ENCODE results near the gene OR51G2. TPM values are rescaled to one million over a fixed set of nuclear protein-coding genes. Genes with fewer than 3 reads are reported as not detected.

Gene OR51G2, protein sequence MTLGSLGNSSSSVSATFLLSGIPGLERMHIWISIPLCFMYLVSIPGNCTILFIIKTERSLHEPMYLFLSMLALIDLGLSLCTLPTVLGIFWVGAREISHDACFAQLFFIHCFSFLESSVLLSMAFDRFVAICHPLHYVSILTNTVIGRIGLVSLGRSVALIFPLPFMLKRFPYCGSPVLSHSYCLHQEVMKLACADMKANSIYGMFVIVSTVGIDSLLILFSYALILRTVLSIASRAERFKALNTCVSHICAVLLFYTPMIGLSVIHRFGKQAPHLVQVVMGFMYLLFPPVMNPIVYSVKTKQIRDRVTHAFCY
- total RNA-seq = not detected in 2 replicates

GRCh38 chr11:4919250-4919649 is at the start of gene OR51G2:
Gene OR51G2 (minus strand): TSS chr11:4919350. CDS start chr11:4915663, 3,687 bp downstream.

GRCh38 chr11:4955613-4956012 is 36.5 kb upstream of the OR51G2 start, which contains the start of gene OR51A2:
Gene OR51A2 (minus strand): TSS chr11:4955713. CDS start chr11:4955713, 0 bp downstream.

GRCh38 chr11:4947505-4947904 is 28.4 kb upstream of the OR51G2 start, which contains the start of gene OR51A4:
Gene OR51A4 (minus strand): TSS chr11:4947605. CDS start chr11:4947100, 505 bp downstream.

DNA sequence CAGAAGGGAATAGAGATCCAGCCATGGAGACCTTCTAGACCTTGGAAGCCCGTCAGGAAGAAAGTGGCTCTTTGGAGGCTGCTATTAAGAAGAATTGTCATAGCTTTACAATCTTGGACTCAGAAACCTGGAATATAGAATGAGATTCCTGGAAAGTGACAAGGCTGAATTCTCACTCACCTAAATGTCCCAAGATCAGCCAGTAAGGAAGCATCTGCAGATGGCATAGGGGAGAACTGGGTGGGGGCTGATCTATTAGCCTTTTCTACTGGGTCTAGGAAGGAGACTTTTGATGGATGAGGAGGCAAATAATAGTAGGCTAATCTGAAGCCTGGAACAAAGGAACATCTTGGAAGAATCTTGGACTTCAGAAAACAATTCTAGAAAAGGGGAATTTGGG is 5.1 kb upstream of the OR51G2 start, which contains the start of gene OR51G1:
OR51G1 (minus strand) TSS at position 101 of the 400 bp plus-strand sequence; CDS start at position 101, 0 bp downstream.

GRCh38 chr11:4903484-4903883 is 15.7 kb downstream of the OR51G2 start, which contains the start of gene OR51A7:
Gene OR51A7 (plus strand): TSS chr11:4903783. CDS start chr11:4907370, 3,587 bp downstream.

DNA sequence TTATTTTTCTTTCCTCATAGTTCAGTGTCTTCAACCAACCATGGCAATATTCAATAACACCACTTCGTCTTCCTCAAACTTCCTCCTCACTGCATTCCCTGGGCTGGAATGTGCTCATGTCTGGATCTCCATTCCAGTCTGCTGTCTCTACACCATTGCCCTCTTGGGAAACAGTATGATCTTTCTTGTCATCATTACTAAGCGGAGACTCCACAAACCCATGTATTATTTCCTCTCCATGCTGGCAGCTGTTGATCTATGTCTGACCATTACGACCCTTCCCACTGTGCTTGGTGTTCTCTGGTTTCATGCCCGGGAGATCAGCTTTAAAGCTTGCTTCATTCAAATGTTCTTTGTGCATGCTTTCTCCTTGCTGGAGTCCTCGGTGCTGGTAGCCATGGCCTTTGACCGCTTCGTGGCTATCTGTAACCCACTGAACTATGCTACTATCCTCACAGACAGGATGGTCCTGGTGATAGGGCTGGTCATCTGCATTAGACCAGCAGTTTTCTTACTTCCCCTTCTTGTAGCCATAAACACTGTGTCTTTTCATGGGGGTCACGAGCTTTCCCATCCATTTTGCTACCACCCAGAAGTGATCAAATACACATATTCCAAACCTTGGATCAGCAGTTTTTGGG is 37.2 kb downstream of the OR51G2 start, which contains the start of gene OR51T1:
OR51T1 (plus strand) TSS at position 41 of the 641 bp plus-strand sequence; CDS start at position 41, 0 bp downstream.

Other genes with a start within 250 kb of the OR51G2 start
- gene OR51E2, start 221.5 kb downstream of the OR51G2 start, total RNA-seq = not detected in 2 replicates
- not detected in 2 replicates for gene MMP26, start 214.6 kb downstream of the OR51G2 start, total RNA-seq
- not detected in 2 replicates for gene OR51F1, start 149.4 kb downstream of the OR51G2 start, total RNA-seq
- not detected in 2 replicates for gene OR52R1, start 115.0 kb downstream of the OR51G2 start, total RNA-seq
- not detected in 2 replicates for gene OR51F2, start 98.0 kb downstream of the OR51G2 start, total RNA-seq
- gene OR51S1, start 70.1 kb downstream of the OR51G2 start, total RNA-seq = not detected in 2 replicates
- not detected in 2 replicates for gene OR51T1, start 37.5 kb downstream of the OR51G2 start, total RNA-seq
- gene OR51A7, start 15.6 kb downstream of the OR51G2 start, total RNA-seq = not detected in 2 replicates
- not detected in 2 replicates for gene OR51G1, start 5.0 kb upstream of the OR51G2 start, total RNA-seq
- gene OR51A4, start 28.3 kb upstream of the OR51G2 start, total RNA-seq = not detected in 2 replicates
- gene OR51A2, start 36.4 kb upstream of the OR51G2 start, total RNA-seq = not detected in 2 replicates
- gene OR51L1, start 75.5 kb upstream of the OR51G2 start, total RNA-seq = not detected in 2 replicates
- gene OR52J3, start 127.2 kb upstream of the OR51G2 start, total RNA-seq = not detected in 2 replicates
- not detected in 2 replicates for gene OR52E2, start 140.3 kb upstream of the OR51G2 start, total RNA-seq
- gene OR52E1, start 150.2 kb upstream of the OR51G2 start, total RNA-seq = not detected in 2 replicates
- not detected in 2 replicates for gene OR52A5, start 219.0 kb upstream of the OR51G2 start, total RNA-seq
- gene OR52A1, start 235.4 kb upstream of the OR51G2 start, total RNA-seq = not detected in 2 replicates

Measured in bronchus fibroblast of lung (primary cell).